PC-9 (cell line): ENCODE results near the gene FNIP1. TPM values are rescaled to one million over a fixed set of nuclear protein-coding genes. Genes with fewer than 3 reads are reported as not detected.

Experiments used
- BruUV-seq: library from RNA; stranded (reverse); fragments of 400-500 nt; replicated peaks from 2 replicates; lab custom pipeline; 2021; lab: Mats Ljungman, UMichigan
- CTCF ChIA-PET: fragments of 300-600 bp; sonication (Branson Sonifier 250); formaldehyde crosslinking; loops from one replicate; lab custom pipeline; 2022; ENCODE audit warnings: antibody characterized with exemption; lab: Charles Lee
- POLR2A ChIA-PET: fragments of 300-600 bp; sonication (Branson Sonifier 250); formaldehyde crosslinking; loops from one replicate; lab custom pipeline; 2022; ENCODE audit warnings: antibody characterized with exemption; ENCODE audit not compliant: unreplicated experiment; lab: Charles Lee
- DNase-seq, 2 experiments: peaks; one replicate each; pipeline versions ENCODE4 v3.0.0 to v3.0.0-alpha.2; 2015 to 2022; ENCODE audit warnings: mixed read lengths in 1 of 2
- H2AFZ ChIP-seq: fragments of 200-600 bp; sonication (generic); 2 replicates; pipeline ENCODE4 v1.8.1; 2017; ENCODE audit warnings: antibody characterized with exemption
- H3F3A ChIP-seq: fragments of 200-600 bp; sonication (generic); 2 replicates; pipeline ENCODE4 v1.8.1; 2017; ENCODE audit warnings: antibody characterized with exemption, mild to moderate bottlenecking, low read depth; ENCODE audit not compliant: insufficient read depth
- H3K27ac ChIP-seq: fragments of 200-600 bp; sonication (generic); 2 replicates; pipeline ENCODE4 v1.6.1; 2016; ENCODE audit warnings: mixed run types
- H3K27me3 ChIP-seq: fragments of 200-600 bp; sonication (generic); 2 replicates; pipeline ENCODE4 v1.6.1; 2016; ENCODE audit warnings: low read depth, mixed run types; ENCODE audit not compliant: insufficient read depth
- H3K36me3 ChIP-seq: fragments of 200-600 bp; sonication (generic); 2 replicates; pipeline ENCODE4 v1.6.1; 2016; ENCODE audit warnings: low read depth, mixed run types
- H3K4me1 ChIP-seq: fragments of 200-600 bp; sonication (generic); replicated peaks from 2 replicates; pipeline ENCODE4 v1.6.1; 2016; ENCODE audit warnings: mixed run types; ENCODE audit not compliant: insufficient read depth
- H3K4me2 ChIP-seq: fragments of 200-600 bp; sonication (generic); 2 replicates; pipeline ENCODE4 v1.6.1; 2017; ENCODE audit warnings: mixed run types
- H3K4me3 ChIP-seq: fragments of 200-600 bp; sonication (generic); 2 replicates; pipeline ENCODE4 v1.6.1; 2016; ENCODE audit warnings: mixed run types
- H3K79me2 ChIP-seq: fragments of 200-600 bp; sonication (generic); 2 replicates; pipeline ENCODE4 v1.6.1; 2017; ENCODE audit warnings: low read depth, mixed run types
- H3K9me2 ChIP-seq: fragments of 200-600 bp; sonication (generic); 2 replicates; pipeline ENCODE4 v1.8.1; 2017; ENCODE audit warnings: mild to moderate bottlenecking; ENCODE audit not compliant: insufficient read depth
- H3K9me3 ChIP-seq: fragments of 200-600 bp; sonication (generic); 2 replicates; pipeline ENCODE4 v1.8.1; 2016; ENCODE audit warnings: low read depth; ENCODE audit not compliant: insufficient read depth
- H4K20me1 ChIP-seq: fragments of 200-600 bp; sonication (generic); 2 replicates; pipeline ENCODE4 v1.8.1; 2017; ENCODE audit not compliant: insufficient read depth
- EZH2 ChIP-seq: fragments of 200-600 bp; sonication (generic); IDR thresholded peaks from 2 replicates; pipeline ENCODE4 v1.8.0; 2017; ENCODE audit warnings: antibody characterized with exemption, low read depth
- intact Hi-C: fragments of 100-400 bp; cut with micrococcal nuclease; formaldehyde crosslinking; loops from one replicate; pipeline ENCODE4 v1.10.0; 2022; ENCODE audit not compliant: unreplicated experiment
- total RNA-seq: library from RNA; stranded (reverse); gene quantifications from 2 replicates; pipeline ENCODE4 v1.2.3, GENCODE V29; 2021
- TF ChIP-seq, protein P1 (sequence below): fragments of 200-600 bp; sonication (generic); conservative IDR thresholded peaks from 2 replicates; pipeline ENCODE4 v1.6.1; 2017; ENCODE audit warnings: mixed run types, antibody characterized with exemption, mild to moderate bottlenecking, moderate library complexity

Gene FNIP1
- total RNA-seq, 1 experiment from 2014 or later, result 23.5 TPM

DNA sequence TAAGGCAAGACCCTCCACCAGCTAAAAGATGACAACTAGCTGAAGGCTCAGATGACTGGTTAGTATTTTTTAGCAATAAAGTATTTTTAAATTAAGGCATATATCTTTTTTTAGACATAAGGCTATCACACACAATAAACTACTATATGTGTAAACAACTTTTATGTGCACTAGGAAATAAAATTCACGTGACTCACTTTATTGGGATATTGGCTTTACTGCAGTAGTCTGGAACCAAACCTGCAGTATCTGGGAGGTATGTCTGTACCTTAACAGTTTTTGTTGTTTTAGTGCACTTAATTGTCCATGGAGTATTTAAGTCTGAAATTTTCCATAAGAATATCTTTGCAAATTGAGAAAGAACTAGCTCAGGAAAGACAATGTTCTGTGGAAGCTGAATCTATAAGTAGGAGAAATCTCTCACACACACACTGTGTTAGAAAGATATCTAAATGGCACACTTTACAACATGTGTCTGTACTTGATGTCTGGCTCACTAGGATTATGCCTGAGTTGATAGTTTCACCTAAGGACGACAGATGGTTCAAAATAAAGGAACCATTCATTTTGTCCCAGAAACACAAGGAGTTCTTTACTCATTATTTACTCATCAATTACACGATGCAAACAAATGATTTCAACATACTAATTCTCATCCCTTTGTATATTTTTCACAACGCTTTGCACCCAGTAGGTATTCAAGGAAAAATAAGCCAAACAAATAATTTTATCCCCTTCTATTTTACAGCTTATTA lies 166.4 kb downstream of the FNIP1 start:
- H3K27ac ChIP-seq, result no peak overlapping the region
- no peaks in the 10 kb centered on the region for H3K9me2 ChIP-seq
- peaks cover 23% of the 10 kb centered on the region; the same call in 1 of the 2 replicates for H3K4me1 ChIP-seq
- H3K36me3 ChIP-seq, result no peaks in the 10 kb centered on the region; the same call in 1 of the 2 replicates
- no peak for TF ChIP-seq EZH2
- TF ChIP-seq, protein P1, sequence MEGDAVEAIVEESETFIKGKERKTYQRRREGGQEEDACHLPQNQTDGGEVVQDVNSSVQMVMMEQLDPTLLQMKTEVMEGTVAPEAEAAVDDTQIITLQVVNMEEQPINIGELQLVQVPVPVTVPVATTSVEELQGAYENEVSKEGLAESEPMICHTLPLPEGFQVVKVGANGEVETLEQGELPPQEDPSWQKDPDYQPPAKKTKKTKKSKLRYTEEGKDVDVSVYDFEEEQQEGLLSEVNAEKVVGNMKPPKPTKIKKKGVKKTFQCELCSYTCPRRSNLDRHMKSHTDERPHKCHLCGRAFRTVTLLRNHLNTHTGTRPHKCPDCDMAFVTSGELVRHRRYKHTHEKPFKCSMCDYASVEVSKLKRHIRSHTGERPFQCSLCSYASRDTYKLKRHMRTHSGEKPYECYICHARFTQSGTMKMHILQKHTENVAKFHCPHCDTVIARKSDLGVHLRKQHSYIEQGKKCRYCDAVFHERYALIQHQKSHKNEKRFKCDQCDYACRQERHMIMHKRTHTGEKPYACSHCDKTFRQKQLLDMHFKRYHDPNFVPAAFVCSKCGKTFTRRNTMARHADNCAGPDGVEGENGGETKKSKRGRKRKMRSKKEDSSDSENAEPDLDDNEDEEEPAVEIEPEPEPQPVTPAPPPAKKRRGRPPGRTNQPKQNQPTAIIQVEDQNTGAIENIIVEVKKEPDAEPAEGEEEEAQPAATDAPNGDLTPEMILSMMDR, result no peak
- no TSS peak for BruUV-seq
- no peaks in the 10 kb centered on the region for H3K9me3 ChIP-seq
- H3K4me3 ChIP-seq, result no peak overlapping the region
- H2AFZ ChIP-seq, result no peak overlapping the region
- no peaks in the 10 kb centered on the region for H3K27me3 ChIP-seq
- peaks cover under 1% of the 10 kb centered on the region; the same call in 1 of the 2 replicates for H3F3A ChIP-seq
- CTCF ChIA-PET, result no interaction called here
- no peak for DNase-seq
- intact Hi-C loops, result loop anchor here (10.0 kb wide), 1 partner anchor 466 kb away; the partner anchor contains the start of gene HINT1
- peaks cover 15% of the 10 kb centered on the region for H4K20me1 ChIP-seq
- H3K79me2 ChIP-seq, result peaks cover 96% of the 10 kb centered on the region
- 0 out of 2 replicates have a peak overlapping the region, but pooled peaks have one; percentile 12 for H3K4me2 ChIP-seq
- POLR2A ChIA-PET, result no interaction called here

DNA sequence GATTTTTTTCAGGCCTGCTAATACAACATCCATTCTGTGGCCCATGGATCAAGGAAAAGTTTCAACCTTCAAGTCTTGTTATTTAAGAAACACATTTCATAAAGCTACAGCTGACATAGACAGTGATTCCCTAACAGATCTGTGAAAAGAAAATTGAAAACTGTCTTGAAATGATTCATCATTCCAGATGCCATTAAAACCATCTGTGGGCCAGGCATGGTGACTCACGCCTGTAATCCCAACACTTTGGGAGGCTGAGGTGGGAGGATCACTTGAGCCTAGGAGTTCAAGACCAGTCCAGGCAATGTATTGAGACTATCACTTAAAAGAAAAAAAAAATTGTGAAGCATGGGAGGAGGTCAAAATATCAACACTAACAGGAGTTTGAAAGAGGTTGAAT lies 167.8 kb downstream of the FNIP1 start:
- no TSS peak for BruUV-seq
- CTCF ChIA-PET, result no interaction called here

DNA sequence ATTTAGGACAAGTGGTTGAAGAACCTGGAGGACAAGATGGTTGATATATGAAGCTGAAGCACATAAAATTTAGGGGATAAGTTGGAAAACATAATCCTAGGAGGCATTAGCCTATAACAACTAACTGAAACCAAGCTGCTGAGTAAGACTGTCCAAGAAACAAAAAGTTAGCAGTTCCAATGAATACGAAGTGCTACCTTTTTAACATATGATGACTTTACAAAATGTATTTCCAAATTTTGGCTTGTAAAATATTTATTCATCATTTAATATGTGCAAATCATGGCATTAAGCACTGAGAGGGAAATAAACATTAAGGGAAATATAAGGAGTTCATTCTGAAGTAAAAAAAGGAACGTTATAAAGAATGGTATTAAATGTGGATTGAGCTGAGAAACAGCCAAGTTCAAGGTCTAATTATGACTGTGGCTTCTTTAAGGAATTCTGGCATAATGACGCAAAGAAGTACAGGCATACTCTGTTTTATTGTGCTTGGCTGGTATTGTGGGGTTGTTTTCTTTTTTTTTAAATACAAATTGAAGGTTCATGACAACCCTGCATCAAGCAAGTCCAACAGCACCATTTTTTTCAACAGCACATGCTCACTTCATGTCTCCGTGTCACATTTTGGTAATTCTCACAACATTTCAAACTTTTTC lies 169.5 kb downstream of the FNIP1 start:
- no peak for DNase-seq
- H3K27me3 ChIP-seq, result no peaks in the 10 kb centered on the region
- no TSS peak for BruUV-seq

More for the DNA sequence above, 167.8 kb downstream of the FNIP1 start:
- Histone ChIP-seq H3K27ac (no peak overlapping the region), H3F3A (no peaks in the 10 kb centered on the region), H3K9me3 (no peaks in the 10 kb centered on the region), H3K9me2 (no peaks in the 10 kb centered on the region), H3K4me2 (no peak overlapping the region), H4K20me1 (peaks cover 12% of the 10 kb centered on the region), H2AFZ (no peak overlapping the region), H3K4me1 (peaks cover 23% of the 10 kb centered on the region; the same call in 1 of the 2 replicates), H3K79me2 (peaks cover 100% of the 10 kb centered on the region), H3K36me3 (no peaks in the 10 kb centered on the region; the same call in 1 of the 2 replicates), H3K4me3 (no peak overlapping the region), H3K27me3 (no peaks in the 10 kb centered on the region)
- no peak for DNase-seq
- intact Hi-C loops, result no loop called here
- POLR2A ChIA-PET, result no interaction called here
- TF ChIP-seq EZH2, result no peak
- TF ChIP-seq, protein P1, result no peak

More for the DNA sequence above, 169.5 kb downstream of the FNIP1 start:
- H3K4me1 ChIP-seq, result 0 out of 2 replicates have a peak, but pooled peaks cover 9% of the 10 kb centered on the region
- H3K4me2 ChIP-seq, result no peak overlapping the region
- intact Hi-C loops, result no loop called here
- H3K4me3 ChIP-seq, result no peak overlapping the region
- no peaks in the 10 kb centered on the region for H3K9me2 ChIP-seq
- POLR2A ChIA-PET, result no interaction called here
- peaks cover 9% of the 10 kb centered on the region; the same call in 1 of the 2 replicates for H4K20me1 ChIP-seq
- CTCF ChIA-PET, result no interaction called here
- no peaks in the 10 kb centered on the region for H3K9me3 ChIP-seq
- H3F3A ChIP-seq, result no peaks in the 10 kb centered on the region
- no peak overlapping the region for H3K27ac ChIP-seq
- H2AFZ ChIP-seq, result no peak overlapping the region
- TF ChIP-seq EZH2, result no peak
- TF ChIP-seq, protein P1, result no peak
- H3K79me2 ChIP-seq, result peaks cover 100% of the 10 kb centered on the region
- no peaks in the 10 kb centered on the region; the same call in 1 of the 2 replicates for H3K36me3 ChIP-seq
